ENCODE data around the gene SPATA31C1.
A peak's percentile ranks its signal among the peaks of the same experiment; 100 is the strongest.
"Not testable (repeated sequence)": the region's sequence is repeated elsewhere in the genome, so short reads cannot be mapped to it uniquely, and the experiment has no call there.

SPATA31C1 gene

GRCh38 chr9:87937918-87938317 lies 20.2 kb downstream of the SPATA31C1 start:
- 97 to 100% methylated on average over 2 to 4 of the region's 9 CpGs for WGBS, 2 experiments (ENCODE audit: insufficient coverage in 2 of 2)
- not testable (repeated sequence) for H3K9me3 ChIP-seq (ENCODE audit: control insufficient read depth, low read length); H3K36me3 ChIP-seq (ENCODE audit: control insufficient read depth, insufficient read depth, low read length); H3K27ac ChIP-seq (ENCODE audit: low read depth, low read length, severe bottlenecking); H3K4me3 ChIP-seq (ENCODE audit: extremely low read depth, insufficient read depth, low read length, poor library complexity, severe bottlenecking); H3K4me1 ChIP-seq (ENCODE audit: control insufficient read depth, insufficient read depth, low read length, poor library complexity, severe bottlenecking)

GRCh38 chr9:87938336-87938735 lies 20.6 kb downstream of the SPATA31C1 start:
- not testable (repeated sequence) for H3K27ac ChIP-seq (ENCODE audit: low read depth, low read length, severe bottlenecking); H3K4me1 ChIP-seq (ENCODE audit: control insufficient read depth, insufficient read depth, low read length, poor library complexity, severe bottlenecking); H3K9me3 ChIP-seq (ENCODE audit: control insufficient read depth, low read length); H3K36me3 ChIP-seq (ENCODE audit: control insufficient read depth, insufficient read depth, low read length); H3K4me3 ChIP-seq (ENCODE audit: extremely low read depth, insufficient read depth, low read length, poor library complexity, severe bottlenecking)
- no CpG with 5 or more reads among the region's 12 CpGs for WGBS, 2 experiments (ENCODE audit: insufficient coverage in 2 of 2)

GRCh38 chr9:87939096-87939495 lies 21.3 kb downstream of the SPATA31C1 start:
- not testable (repeated sequence) for H3K4me3 ChIP-seq (ENCODE audit: extremely low read depth, insufficient read depth, low read length, poor library complexity, severe bottlenecking); H3K9me3 ChIP-seq (ENCODE audit: control insufficient read depth, low read length); H3K27ac ChIP-seq (ENCODE audit: low read depth, low read length, severe bottlenecking); H3K4me1 ChIP-seq (ENCODE audit: control insufficient read depth, insufficient read depth, low read length, poor library complexity, severe bottlenecking); H3K36me3 ChIP-seq (ENCODE audit: control insufficient read depth, insufficient read depth, low read length)
- 94 to 97% methylated on average over 4 to 6 of the region's 8 CpGs for WGBS, 2 experiments (ENCODE audit: insufficient coverage in 2 of 2)

GRCh38 chr9:87944096-87944495 lies 26.3 kb downstream of the SPATA31C1 start:
- WGBS, 2 experiments (ENCODE audit: insufficient coverage in 2 of 2), result 91% methylated on average over 21 of the region's 21 CpGs
- Histone ChIP-seq H3K36me3 (ENCODE audit: control insufficient read depth, insufficient read depth, low read length) (no peaks in the 10 kb centered on the region), H3K4me3 (ENCODE audit: extremely low read depth, insufficient read depth, low read length, poor library complexity, severe bottlenecking) (no peak overlapping the region), H3K9me3 (ENCODE audit: control insufficient read depth, low read length) (no peaks in the 10 kb centered on the region), H3K4me1 (ENCODE audit: control insufficient read depth, insufficient read depth, low read length, poor library complexity, severe bottlenecking) (no peaks in the 10 kb centered on the region), H3K27ac (ENCODE audit: low read depth, low read length, severe bottlenecking) (no peak overlapping the region)

GRCh38 chr9:87944682-87945081 lies 26.9 kb downstream of the SPATA31C1 start:
- 82 to 88% methylated on average over 2 to 14 of the region's 21 CpGs for WGBS, 2 experiments (ENCODE audit: insufficient coverage in 2 of 2)
- Histone ChIP-seq H3K4me3 (ENCODE audit: extremely low read depth, insufficient read depth, low read length, poor library complexity, severe bottlenecking) (no peak overlapping the region), H3K9me3 (ENCODE audit: control insufficient read depth, low read length) (no peaks in the 10 kb centered on the region), H3K4me1 (ENCODE audit: control insufficient read depth, insufficient read depth, low read length, poor library complexity, severe bottlenecking) (no peaks in the 10 kb centered on the region), H3K36me3 (ENCODE audit: control insufficient read depth, insufficient read depth, low read length) (no peaks in the 10 kb centered on the region), H3K27ac (ENCODE audit: low read depth, low read length, severe bottlenecking) (no peak overlapping the region)

- WGBS, 2 experiments (ENCODE audit: insufficient coverage in 2 of 2), result 86% methylated on average over 1 of the region's 1 CpG; no CpG with 5 or more reads in 1 of the 2 experiments
- H3K4me3 ChIP-seq (ENCODE audit: extremely low read depth, insufficient read depth, low read length, poor library complexity, severe bottlenecking), result no peak overlapping the region
- no peaks in the 10 kb centered on the region for H3K9me3 ChIP-seq (ENCODE audit: control insufficient read depth, low read length)
- H3K36me3 ChIP-seq (ENCODE audit: control insufficient read depth, insufficient read depth, low read length), result no peaks in the 10 kb centered on the region
- no peaks in the 10 kb centered on the region for H3K4me1 ChIP-seq (ENCODE audit: control insufficient read depth, insufficient read depth, low read length, poor library complexity, severe bottlenecking)
- H3K27ac ChIP-seq (ENCODE audit: low read depth, low read length, severe bottlenecking), result no peak overlapping the region
Observed at GRCh38 chr9:87950296-87950695, 32.5 kb downstream of the SPATA31C1 start.

GRCh38 chr9:87950765-87951488 lies 33.2 kb downstream of the SPATA31C1 start:
- H3K9me3 ChIP-seq (ENCODE audit: control insufficient read depth, low read length), result no peaks in the 10 kb centered on the region
- 60 to 80% methylated on average over 3 to 4 of the region's 4 CpGs for WGBS, 2 experiments (ENCODE audit: insufficient coverage in 2 of 2)
- H3K4me3 ChIP-seq (ENCODE audit: extremely low read depth, insufficient read depth, low read length, poor library complexity, severe bottlenecking), result no peak overlapping the region
- H3K36me3 ChIP-seq (ENCODE audit: control insufficient read depth, insufficient read depth, low read length), result no peaks in the 10 kb centered on the region
- H3K4me1 ChIP-seq (ENCODE audit: control insufficient read depth, insufficient read depth, low read length, poor library complexity, severe bottlenecking), result no peaks in the 10 kb centered on the region
- H3K27ac ChIP-seq (ENCODE audit: low read depth, low read length, severe bottlenecking), result no peak overlapping the region

GRCh38 chr9:87954230-87954629 lies 36.5 kb downstream of the SPATA31C1 start:
- Histone ChIP-seq H3K9me3 (ENCODE audit: control insufficient read depth, low read length) (peaks cover 7% of the 10 kb centered on the region), H3K4me1 (ENCODE audit: control insufficient read depth, insufficient read depth, low read length, poor library complexity, severe bottlenecking) (no peaks in the 10 kb centered on the region), H3K27ac (ENCODE audit: low read depth, low read length, severe bottlenecking) (no peak overlapping the region), H3K4me3 (ENCODE audit: extremely low read depth, insufficient read depth, low read length, poor library complexity, severe bottlenecking) (no peak overlapping the region), H3K36me3 (ENCODE audit: control insufficient read depth, insufficient read depth, low read length) (no peaks in the 10 kb centered on the region)
- 89 to 92% methylated on average over 3 of the region's 3 CpGs for WGBS, 2 experiments (ENCODE audit: insufficient coverage in 2 of 2)

- no peak overlapping the region for H3K27ac ChIP-seq (ENCODE audit: low read depth, low read length, severe bottlenecking)
- H3K4me3 ChIP-seq (ENCODE audit: extremely low read depth, insufficient read depth, low read length, poor library complexity, severe bottlenecking), result no peak overlapping the region
- H3K36me3 ChIP-seq (ENCODE audit: control insufficient read depth, insufficient read depth, low read length), result no peaks in the 10 kb centered on the region
- peaks cover 22% of the 10 kb centered on the region for H3K9me3 ChIP-seq (ENCODE audit: control insufficient read depth, low read length)
- WGBS, 2 experiments (ENCODE audit: insufficient coverage in 2 of 2), result 93 to 95% methylated on average over 3 to 4 of the region's 7 CpGs
- H3K4me1 ChIP-seq (ENCODE audit: control insufficient read depth, insufficient read depth, low read length, poor library complexity, severe bottlenecking), result no peaks in the 10 kb centered on the region
Observed at GRCh38 chr9:87957839-87958238, 40.1 kb downstream of the SPATA31C1 start.

- H3K9me3 ChIP-seq (ENCODE audit: control insufficient read depth, low read length), result peaks cover 22% of the 10 kb centered on the region
- WGBS, 2 experiments (ENCODE audit: insufficient coverage in 2 of 2), result 83 to 100% methylated on average over 1 of the region's 1 CpG
- H3K4me1 ChIP-seq (ENCODE audit: control insufficient read depth, insufficient read depth, low read length, poor library complexity, severe bottlenecking), result no peaks in the 10 kb centered on the region
- H3K27ac ChIP-seq (ENCODE audit: low read depth, low read length, severe bottlenecking), result no peak overlapping the region
- H3K36me3 ChIP-seq (ENCODE audit: control insufficient read depth, insufficient read depth, low read length), result no peaks in the 10 kb centered on the region
- no peak overlapping the region for H3K4me3 ChIP-seq (ENCODE audit: extremely low read depth, insufficient read depth, low read length, poor library complexity, severe bottlenecking)
Observed at GRCh38 chr9:87958591-87958990, 40.8 kb downstream of the SPATA31C1 start.

- H3K4me1 ChIP-seq (ENCODE audit: control insufficient read depth, insufficient read depth, low read length, poor library complexity, severe bottlenecking), result no peaks in the 10 kb centered on the region
- H3K4me3 ChIP-seq (ENCODE audit: extremely low read depth, insufficient read depth, low read length, poor library complexity, severe bottlenecking), result no peak overlapping the region
- H3K27ac ChIP-seq (ENCODE audit: low read depth, low read length, severe bottlenecking), result peak overlapping the region; percentile 6
- no peaks in the 10 kb centered on the region for H3K36me3 ChIP-seq (ENCODE audit: control insufficient read depth, insufficient read depth, low read length)
- 79 to 81% methylated on average over 4 of the region's 4 CpGs for WGBS, 2 experiments (ENCODE audit: insufficient coverage in 2 of 2)
- H3K9me3 ChIP-seq (ENCODE audit: control insufficient read depth, low read length), result peaks cover 22% of the 10 kb centered on the region
Observed at GRCh38 chr9:87959916-87960581, 42.3 kb downstream of the SPATA31C1 start.
